ENCODE data around the gene SPATA2. TPM values are rescaled to one million over a fixed set of nuclear protein-coding genes. Genes with fewer than 3 reads are reported as not detected.

SPATA2 gene
- total RNA-seq, 1 donor = 3.3 TPM

- Histone ChIP-seq H4K20me1 (ENCODE audit: insufficient read depth, low read length) (peaks cover 36% of the 10 kb centered on the region), H3K36me3 (ENCODE audit: insufficient read depth, low read length) (peaks cover 13% of the 10 kb centered on the region), H3K4me2 (ENCODE audit: insufficient read depth, low read length) (peak within 1 kb of the TSS; percentile 99), H3K9me3 (ENCODE audit: low read depth, low read length) (no peaks in the 10 kb centered on the region), H3K79me2 (ENCODE audit: insufficient read depth, low read length) (peaks cover 52% of the 10 kb centered on the region), H3K4me3 (ENCODE audit: insufficient read depth, low read length) (peak within 1 kb of the TSS; percentile 80), H3K27me3 (ENCODE audit: insufficient read depth, low read length) (no peaks in the 10 kb centered on the region), H3K4me1 (ENCODE audit: insufficient read depth, low read length) (peaks cover 24% of the 10 kb centered on the region), H2AFZ (ENCODE audit: low read length) (peak within 1 kb of the TSS; percentile 88), H3K27ac (ENCODE audit: low read depth, low read length) (peak within 1 kb of the TSS; percentile 87)
- DNase-seq (ENCODE audit: insufficient read length, low spot score, missing footprints) = peak; percentile 99
- TF ChIP-seq CTCF (IDR thresholded peaks at IDR 0.05; ENCODE audit: extremely low read depth, low read depth, low read length) = no peak
Observed at GRCh38 chr20:49936153-49937026, 21.1 kb upstream of the SPATA2 start, which contains the start of gene RNF114. RNF114 (plus strand) TSS chr20:49936397; CDS start chr20:49936413, 16 bp downstream.

- Histone ChIP-seq H3K27me3 (ENCODE audit: insufficient read depth, low read length) (no peaks in the 10 kb centered on the region), H3K4me3 (ENCODE audit: insufficient read depth, low read length) (peak overlapping the region; percentile 80), H4K20me1 (ENCODE audit: insufficient read depth, low read length) (peaks cover 30% of the 10 kb centered on the region), H2AFZ (ENCODE audit: low read length) (peak overlapping the region; percentile 88), H3K4me1 (ENCODE audit: insufficient read depth, low read length) (peaks cover 24% of the 10 kb centered on the region), H3K4me2 (ENCODE audit: insufficient read depth, low read length) (peak overlapping the region; percentile 84), H3K79me2 (ENCODE audit: insufficient read depth, low read length) (peaks cover 45% of the 10 kb centered on the region), H3K36me3 (ENCODE audit: insufficient read depth, low read length) (peaks cover 8% of the 10 kb centered on the region), H3K27ac (ENCODE audit: low read depth, low read length) (peak overlapping the region; percentile 40), H3K9me3 (ENCODE audit: low read depth, low read length) (no peaks in the 10 kb centered on the region)
- no peak for DNase-seq (ENCODE audit: insufficient read length, low spot score, missing footprints)
- TF ChIP-seq CTCF (IDR thresholded peaks at IDR 0.05; ENCODE audit: extremely low read depth, low read depth, low read length) = no peak
Observed at GRCh38 chr20:49935746-49936152, 20.4 kb upstream of the SPATA2 start.

GRCh38 chr20:49929142-49929494 lies 13.8 kb upstream of the SPATA2 start:
- H3K9me3 ChIP-seq (ENCODE audit: low read depth, low read length) = no peaks in the 10 kb centered on the region
- H3K27ac ChIP-seq (ENCODE audit: low read depth, low read length) = no peak overlapping the region
- no peaks in the 10 kb centered on the region for H3K27me3 ChIP-seq (ENCODE audit: insufficient read depth, low read length)
- no peaks in the 10 kb centered on the region for H3K4me1 ChIP-seq (ENCODE audit: insufficient read depth, low read length)
- TF ChIP-seq CTCF (IDR thresholded peaks at IDR 0.05; ENCODE audit: extremely low read depth, low read depth, low read length) = no peak
- no peak for DNase-seq (ENCODE audit: insufficient read length, low spot score, missing footprints)
- H4K20me1 ChIP-seq (ENCODE audit: insufficient read depth, low read length) = no peaks in the 10 kb centered on the region
- no peak overlapping the region for H3K4me3 ChIP-seq (ENCODE audit: insufficient read depth, low read length)
- peak overlapping the region; percentile 0 for H2AFZ ChIP-seq (ENCODE audit: low read length)
- H3K4me2 ChIP-seq (ENCODE audit: insufficient read depth, low read length) = peak overlapping the region; percentile 57
- no peaks in the 10 kb centered on the region for H3K36me3 ChIP-seq (ENCODE audit: insufficient read depth, low read length)
- no peaks in the 10 kb centered on the region for H3K79me2 ChIP-seq (ENCODE audit: insufficient read depth, low read length)

GRCh38 chr20:49928411-49929141 lies 13.2 kb upstream of the SPATA2 start:
- Histone ChIP-seq H3K27me3 (ENCODE audit: insufficient read depth, low read length) (no peaks in the 10 kb centered on the region), H3K4me2 (ENCODE audit: insufficient read depth, low read length) (peak overlapping the region; percentile 57), H3K36me3 (ENCODE audit: insufficient read depth, low read length) (no peaks in the 10 kb centered on the region), H2AFZ (ENCODE audit: low read length) (peak overlapping the region; percentile 89), H3K9me3 (ENCODE audit: low read depth, low read length) (no peaks in the 10 kb centered on the region), H3K4me3 (ENCODE audit: insufficient read depth, low read length) (no peak overlapping the region), H4K20me1 (ENCODE audit: insufficient read depth, low read length) (no peaks in the 10 kb centered on the region), H3K79me2 (ENCODE audit: insufficient read depth, low read length) (no peaks in the 10 kb centered on the region), H3K27ac (ENCODE audit: low read depth, low read length) (peak overlapping the region; percentile 19), H3K4me1 (ENCODE audit: insufficient read depth, low read length) (no peaks in the 10 kb centered on the region)
- peak; percentile 96 for DNase-seq (ENCODE audit: insufficient read length, low spot score, missing footprints)
- peak; percentile 99 for TF ChIP-seq CTCF (IDR thresholded peaks at IDR 0.05; ENCODE audit: extremely low read depth, low read depth, low read length)

Measured in osteoblast (primary cell).